ENCODE data around the gene HMHB1. TPM values are rescaled to one million over a fixed set of nuclear protein-coding genes. Genes with fewer than 3 reads are reported as not detected.

The HMHB1 gene
- polyA plus RNA-seq, 1 donor (not counting 4 experiments of a cell fraction or from before 2014, with no cell fraction given) = not detected

- dilution Hi-C loops (cut with MboI; ENCODE audit: extremely low pct_ligation_motif_present, low sequenced_read_pairs) = no loop called here
Measured at GRCh38 chr5:143770450-143770849, 41.5 kb upstream of the HMHB1 start.

GRCh38 chr5:143771189-143771588 is 40.8 kb upstream of the HMHB1 start:
- dilution Hi-C loops (cut with MboI; ENCODE audit: extremely low pct_ligation_motif_present, low sequenced_read_pairs) = no loop called here
- FAIRE-seq = no peak

More at GRCh38 chr5:143770450-143770849, 41.5 kb upstream of the HMHB1 start:
- no peaks in the 10 kb centered on the region for H3K9me1 ChIP-seq (ENCODE audit: control insufficient read depth, extremely low read depth, insufficient read depth, low read length)
- no peaks in the 10 kb centered on the region for H3K36me3 ChIP-seq (ENCODE audit: control insufficient read depth in 2 of 2, extremely low read depth in 1 of 2, insufficient read depth in 2 of 2, low read length in 2 of 2)
- no peak overlapping the region for H2AFZ ChIP-seq (ENCODE audit: control insufficient read depth, low read length)
- no peak overlapping the region for H3K4me2 ChIP-seq (ENCODE audit: control insufficient read depth, extremely low read depth, insufficient read depth, low read depth, low read length)
- no peak overlapping the region for H3K4me3 ChIP-seq (ENCODE audit: control insufficient read depth in 2 of 3, extremely low read depth in 1 of 3, insufficient read depth in 2 of 3, low read depth in 1 of 3, low read length in 3 of 3)
- no peaks in the 10 kb centered on the region for H3K79me2 ChIP-seq (ENCODE audit: control insufficient read depth, insufficient read depth, low read length)
- H4K20me1 ChIP-seq (ENCODE audit: control insufficient read depth, extremely low read depth, insufficient read depth, low read length) = no peaks in the 10 kb centered on the region
- DNase-seq (ENCODE audit: low read depth, low spot score) (no peak), FAIRE-seq (no peak)
- no peak overlapping the region for H3K9ac ChIP-seq (ENCODE audit: control insufficient read depth, extremely low read depth, insufficient read depth, low read length)
- H3K27me3 ChIP-seq (ENCODE audit: control insufficient read depth, extremely low read depth, insufficient read depth, low read length) = no peaks in the 10 kb centered on the region
- TF ChIP-seq CTCF (optimal IDR thresholded peaks at IDR 0.05 in 1 of 3, IDR thresholded peaks at IDR 0.05 in 1 of 3, conservative IDR thresholded peaks at IDR 0.05 in 1 of 3; ENCODE audit: extremely low read depth in 1 of 3, insufficient read depth in 2 of 3, low read length in 3 of 3) = no peak
- TF ChIP-seq EZH2 (IDR thresholded peaks at IDR 0.05; ENCODE audit: low read length) = no peak
- no peaks in the 10 kb centered on the region for H3K9me3 ChIP-seq (ENCODE audit: control insufficient read depth, low read depth, low read length)
- no peaks in the 10 kb centered on the region for H3K4me1 ChIP-seq (ENCODE audit: control insufficient read depth, extremely low read depth, insufficient read depth, low read length)
- no peak overlapping the region for H3K27ac ChIP-seq (ENCODE audit: control insufficient read depth, insufficient read depth, low read length)

More at GRCh38 chr5:143771189-143771588, 40.8 kb upstream of the HMHB1 start:
- Histone ChIP-seq H3K4me2 (ENCODE audit: control insufficient read depth, extremely low read depth, insufficient read depth, low read depth, low read length) (no peak overlapping the region), H3K4me3 (ENCODE audit: control insufficient read depth in 2 of 3, extremely low read depth in 1 of 3, insufficient read depth in 2 of 3, low read depth in 1 of 3, low read length in 3 of 3) (no peak overlapping the region), H3K27ac (ENCODE audit: control insufficient read depth, insufficient read depth, low read length) (no peak overlapping the region), H3K9ac (ENCODE audit: control insufficient read depth, extremely low read depth, insufficient read depth, low read length) (no peak overlapping the region), H3K9me1 (ENCODE audit: control insufficient read depth, extremely low read depth, insufficient read depth, low read length) (no peaks in the 10 kb centered on the region), H3K36me3 (ENCODE audit: control insufficient read depth in 2 of 2, extremely low read depth in 1 of 2, insufficient read depth in 2 of 2, low read length in 2 of 2) (no peaks in the 10 kb centered on the region), H3K27me3 (ENCODE audit: control insufficient read depth, extremely low read depth, insufficient read depth, low read length) (no peaks in the 10 kb centered on the region), H3K79me2 (ENCODE audit: control insufficient read depth, insufficient read depth, low read length) (no peaks in the 10 kb centered on the region), H3K4me1 (ENCODE audit: control insufficient read depth, extremely low read depth, insufficient read depth, low read length) (no peaks in the 10 kb centered on the region), H3K9me3 (ENCODE audit: control insufficient read depth, low read depth, low read length) (no peaks in the 10 kb centered on the region), H4K20me1 (ENCODE audit: control insufficient read depth, extremely low read depth, insufficient read depth, low read length) (no peaks in the 10 kb centered on the region), H2AFZ (ENCODE audit: control insufficient read depth, low read length) (no peak overlapping the region)
- DNase-seq (ENCODE audit: low read depth, low spot score) = no peak
- TF ChIP-seq EZH2 (IDR thresholded peaks at IDR 0.05; ENCODE audit: low read length) (no peak), CTCF (optimal IDR thresholded peaks at IDR 0.05 in 1 of 3, IDR thresholded peaks at IDR 0.05 in 1 of 3, conservative IDR thresholded peaks at IDR 0.05 in 1 of 3; ENCODE audit: extremely low read depth in 1 of 3, insufficient read depth in 2 of 3, low read length in 3 of 3) (no peak)

Data from keratinocyte (primary cell).